SK-N-MC (cell line): Measurements from ENCODE around the gene H2BK1.

Source experiments
- DNase-seq: peaks from one replicate; pipeline ENCODE4 v3.0.0-alpha.2; 2011; ENCODE audit warnings: low read depth, low spot score
- H3K27ac ChIP-seq: fragments of 200-600 bp; sonication (generic); 2 replicates; pipeline ENCODE4 v1.5.1; 2016; ENCODE audit warnings: mixed run types
- H3K36me3 ChIP-seq: fragments of 200-600 bp; sonication (generic); 2 replicates; pipeline ENCODE4 v1.6.1; 2017; ENCODE audit warnings: antibody characterized with exemption, low read length, mixed read lengths; ENCODE audit not compliant: insufficient read depth
- H3K4me3 ChIP-seq: fragments of 200-600 bp; sonication (generic); 2 replicates; pipeline ENCODE4 v1.5.1; 2016
- H3K9ac ChIP-seq: fragments of 200-600 bp; sonication (generic); 2 replicates; pipeline ENCODE4 v1.8.0; 2017; ENCODE audit warnings: mixed run types, mixed read lengths; ENCODE audit not compliant: insufficient read length
- H3K9me3 ChIP-seq: fragments of 200-600 bp; sonication (generic); 2 replicates; pipeline ENCODE4 v1.6.1; 2017; ENCODE audit warnings: low read depth, mild to moderate bottlenecking, antibody characterized with exemption, low read length, moderate library complexity, mixed read lengths
- EZH2 ChIP-seq: fragments of 200-600 bp; sonication (generic); IDR thresholded peaks from one replicate; pipeline ENCODE4 v1.6.1; 2017; ENCODE audit warnings: antibody characterized with exemption
- FOXP2 ChIP-seq: optimal IDR thresholded peaks from 2 replicates; pipeline ENCODE3; 2011; ENCODE audit warnings: mild to moderate bottlenecking, moderate library complexity; ENCODE audit not compliant: insufficient read depth; ENCODE audit errors: extremely low read length, control extremely low read depth
- POLR2AphosphoS5 ChIP-seq: IDR thresholded peaks from 2 replicates; pipeline ENCODE4 v1.6.1; 2012; ENCODE audit warnings: mild to moderate bottlenecking, low read depth, low read length, borderline replicate concordance

The H2BK1 gene

DNA sequence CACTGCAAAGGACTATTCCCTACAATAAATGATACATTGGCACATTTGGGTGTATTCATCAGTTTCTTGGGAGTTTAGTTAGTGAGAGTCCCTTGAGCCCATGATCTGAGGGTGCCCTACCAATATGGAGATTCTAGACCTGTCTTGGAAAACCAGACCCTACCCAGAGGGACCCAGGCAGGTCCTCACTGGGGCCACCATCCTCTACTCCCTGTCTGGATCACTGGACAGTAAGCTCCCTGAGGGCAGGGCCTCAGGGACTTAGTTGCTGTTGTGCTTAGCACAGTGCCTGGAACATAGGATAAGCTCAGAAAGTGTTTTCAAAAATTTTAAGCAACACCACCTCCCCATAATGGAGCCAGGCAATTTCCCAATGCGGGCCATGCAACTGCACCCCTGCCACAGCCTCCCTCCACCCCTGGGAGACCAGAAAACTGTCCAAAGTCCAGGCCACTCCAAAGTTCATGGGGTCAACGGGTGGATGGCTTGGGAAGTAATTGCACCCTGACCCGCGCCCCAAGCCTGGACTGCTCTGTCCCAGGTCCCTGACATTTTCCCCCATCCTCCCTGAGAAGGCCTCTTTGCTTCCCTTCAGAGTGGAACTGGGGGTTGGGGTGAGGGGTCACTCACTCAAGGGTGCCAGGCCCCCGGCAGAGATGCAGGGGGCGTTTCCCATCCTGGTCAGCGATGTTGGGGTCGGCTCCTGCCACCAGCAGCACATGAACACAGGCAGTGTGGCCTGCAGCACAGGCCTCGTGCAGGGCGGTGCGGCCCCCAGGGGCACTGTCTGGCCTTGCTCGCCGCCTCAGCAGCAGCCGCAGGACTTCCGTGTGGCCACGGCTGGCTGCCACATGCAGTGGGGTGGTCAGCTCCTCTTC, 24.3 kb downstream of the H2BK1 start:
- DNase-seq: no peak
- no peaks in the 10 kb centered on the region for H3K36me3 ChIP-seq
- no peak overlapping the region for H3K4me3 ChIP-seq
- no peak overlapping the region for H3K9ac ChIP-seq
- no peaks in the 10 kb centered on the region for H3K9me3 ChIP-seq
- TF ChIP-seq EZH2 (no peak), POLR2AphosphoS5 (no peak), FOXP2 (no peak)
- H3K27ac ChIP-seq: no peak overlapping the region

DNA sequence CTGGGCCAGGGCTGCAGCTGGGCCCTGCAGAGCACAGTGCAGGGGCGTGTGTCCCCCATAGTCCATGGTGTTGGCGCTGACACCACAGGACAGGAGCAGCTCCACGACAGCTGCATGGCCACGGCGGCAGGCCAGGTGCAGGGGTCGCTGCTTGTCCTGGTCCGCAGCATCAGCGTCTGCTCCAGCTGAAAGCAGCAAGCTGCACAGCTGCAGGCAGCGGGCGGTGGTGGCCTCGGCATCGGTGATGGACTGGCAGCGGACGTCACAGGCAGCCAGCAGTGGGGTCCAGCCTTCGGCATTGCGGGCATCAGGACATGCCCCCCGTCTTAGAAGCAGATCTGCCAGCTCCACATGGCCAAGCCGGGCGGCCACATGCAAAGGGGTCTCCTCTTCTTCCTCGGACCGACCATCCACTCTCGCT, 29.3 kb downstream of the H2BK1 start:
- no peak for TF ChIP-seq POLR2AphosphoS5
- no peak for TF ChIP-seq FOXP2
- no peak for TF ChIP-seq EZH2
- no peak for DNase-seq
- Histone ChIP-seq H3K27ac (no peak overlapping the region), H3K9me3 (no peaks in the 10 kb centered on the region), H3K9ac (no peak overlapping the region), H3K4me3 (no peak overlapping the region), H3K36me3 (no peaks in the 10 kb centered on the region)

DNA sequence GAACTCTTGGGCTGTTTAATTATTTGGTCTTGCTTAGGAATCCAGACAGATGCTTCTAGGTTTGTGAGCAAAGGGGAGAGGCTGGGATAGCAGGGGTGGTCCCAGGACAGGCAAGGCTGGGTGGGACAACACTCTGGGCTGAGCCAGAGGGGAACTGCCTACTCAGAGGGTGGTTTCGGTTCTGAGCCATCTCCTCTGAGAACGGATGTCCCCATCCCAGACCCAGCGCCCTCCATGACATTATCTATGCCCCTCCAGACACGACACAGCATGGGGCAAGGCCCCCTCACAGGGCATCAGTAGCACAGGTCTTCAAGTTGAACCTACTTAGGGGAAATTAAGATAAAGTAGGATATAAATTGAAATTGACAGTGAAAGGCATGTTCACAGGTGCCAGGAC, 30.3 kb downstream of the H2BK1 start:
- H3K36me3 ChIP-seq: no peaks in the 10 kb centered on the region
- no peak overlapping the region for H3K4me3 ChIP-seq
- no peak overlapping the region for H3K9ac ChIP-seq
- H3K27ac ChIP-seq: no peak overlapping the region
- no peak for TF ChIP-seq POLR2AphosphoS5
- no peak for TF ChIP-seq FOXP2
- DNase-seq: no peak
- H3K9me3 ChIP-seq: no peaks in the 10 kb centered on the region

DNA sequence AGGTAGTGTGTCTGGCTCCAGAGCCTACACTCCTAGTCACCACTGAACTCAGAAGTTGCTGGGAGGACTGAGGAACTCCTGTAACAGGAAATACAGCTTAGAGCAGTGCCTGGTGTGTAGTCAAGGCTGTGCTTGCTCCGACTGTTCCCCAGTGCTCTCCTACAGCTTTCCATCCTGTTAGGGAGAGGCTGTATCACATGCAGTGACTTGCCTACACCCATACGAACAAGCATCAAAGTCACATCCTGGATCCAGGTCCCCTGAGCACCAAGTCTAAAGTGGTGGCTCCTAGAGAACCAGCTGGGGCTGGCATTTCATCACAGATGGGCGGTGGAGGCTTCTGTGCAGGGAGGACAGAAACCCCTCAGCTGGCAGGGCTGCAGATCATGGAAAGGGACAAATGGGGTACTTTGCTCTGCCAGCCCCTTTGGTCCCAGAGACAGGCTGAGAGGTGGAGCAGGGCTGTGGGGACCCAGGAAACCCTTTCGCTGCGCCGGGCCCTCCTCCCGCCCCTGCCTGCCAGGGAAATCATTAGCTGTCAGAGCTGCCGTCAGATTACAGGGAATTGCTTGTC, 30.9 kb downstream of the H2BK1 start:
- Histone ChIP-seq H3K27ac (no peak overlapping the region), H3K36me3 (no peaks in the 10 kb centered on the region), H3K9ac (no peak overlapping the region), H3K9me3 (no peaks in the 10 kb centered on the region), H3K4me3 (no peak overlapping the region)
- TF ChIP-seq EZH2 (no peak), POLR2AphosphoS5 (no peak), FOXP2 (no peak)
- no peak for DNase-seq

DNA sequence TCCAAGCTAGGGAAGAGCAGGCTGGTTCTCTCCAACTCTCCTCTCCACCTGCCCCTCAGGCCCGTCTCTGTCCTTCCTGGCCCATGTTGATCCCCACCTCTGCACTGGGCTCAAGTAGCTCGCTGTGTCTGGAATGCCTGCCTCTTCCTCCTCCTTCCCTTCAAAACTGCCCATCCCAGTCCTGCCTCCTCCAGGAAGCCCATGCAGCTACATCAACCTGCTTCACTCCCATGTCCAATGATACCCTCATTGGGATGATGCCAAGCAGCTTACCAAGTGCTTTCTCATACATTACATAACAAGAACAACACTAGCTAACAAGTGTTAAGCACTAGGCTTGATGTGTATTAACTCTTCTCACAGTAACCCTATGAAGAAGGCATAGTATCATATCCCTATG, 31.5 kb downstream of the H2BK1 start:
- Histone ChIP-seq H3K9me3 (no peaks in the 10 kb centered on the region), H3K4me3 (no peak overlapping the region), H3K36me3 (no peaks in the 10 kb centered on the region), H3K9ac (no peak overlapping the region), H3K27ac (no peak overlapping the region)
- no peak for DNase-seq
- no peak for TF ChIP-seq POLR2AphosphoS5
- no peak for TF ChIP-seq FOXP2
- TF ChIP-seq EZH2: no peak

DNA sequence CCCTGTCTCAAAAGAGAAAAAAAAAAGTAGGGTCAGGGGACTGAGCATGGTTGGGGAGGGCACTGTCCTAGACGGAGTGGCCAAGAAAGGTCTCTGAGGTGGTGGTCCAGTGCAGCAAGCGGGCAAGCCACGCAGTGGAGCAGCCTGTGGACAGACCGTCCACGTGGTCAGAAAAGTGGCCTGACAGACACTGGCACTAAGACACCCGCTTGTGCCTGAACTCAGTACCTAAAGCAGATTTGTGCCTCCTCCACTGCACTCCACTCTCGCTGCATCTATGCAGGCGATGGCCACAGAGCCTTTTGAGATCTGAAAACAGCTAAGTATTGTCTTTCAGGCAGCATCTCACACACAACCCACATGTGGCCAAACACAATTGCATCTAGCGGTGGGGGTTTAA, 32.1 kb downstream of the H2BK1 start:
- Histone ChIP-seq H3K36me3 (no peaks in the 10 kb centered on the region), H3K9me3 (no peaks in the 10 kb centered on the region), H3K4me3 (no peak overlapping the region), H3K9ac (no peak overlapping the region), H3K27ac (no peak overlapping the region)
- no peak for DNase-seq
- TF ChIP-seq POLR2AphosphoS5 (no peak), FOXP2 (no peak), EZH2 (no peak)

DNA sequence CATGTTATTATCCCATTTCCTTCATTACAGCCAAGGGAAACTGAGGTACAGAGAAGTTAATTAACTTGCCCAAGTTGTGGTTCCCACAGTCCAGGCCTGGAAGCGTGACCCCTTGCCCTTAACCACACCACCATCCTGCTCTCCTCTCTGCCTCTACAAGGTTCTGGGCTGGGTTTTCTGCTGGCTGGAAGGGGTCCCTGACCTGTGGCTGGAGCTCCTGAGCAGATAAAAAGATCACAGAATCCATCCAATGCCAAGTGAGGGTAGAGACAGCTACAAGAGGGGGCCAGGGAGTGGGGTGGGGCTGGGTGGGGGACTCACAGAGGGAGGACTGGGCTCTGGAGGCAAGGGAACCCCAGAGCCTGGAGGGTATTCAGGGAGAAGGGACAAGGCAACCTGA, 33.0 kb downstream of the H2BK1 start:
- H3K27ac ChIP-seq: no peak overlapping the region
- no peak overlapping the region for H3K9ac ChIP-seq
- H3K4me3 ChIP-seq: no peak overlapping the region
- no peak for TF ChIP-seq FOXP2
- no peak for TF ChIP-seq EZH2
- TF ChIP-seq POLR2AphosphoS5: no peak
- no peak for DNase-seq
- no peaks in the 10 kb centered on the region for H3K36me3 ChIP-seq
- no peaks in the 10 kb centered on the region for H3K9me3 ChIP-seq

DNA sequence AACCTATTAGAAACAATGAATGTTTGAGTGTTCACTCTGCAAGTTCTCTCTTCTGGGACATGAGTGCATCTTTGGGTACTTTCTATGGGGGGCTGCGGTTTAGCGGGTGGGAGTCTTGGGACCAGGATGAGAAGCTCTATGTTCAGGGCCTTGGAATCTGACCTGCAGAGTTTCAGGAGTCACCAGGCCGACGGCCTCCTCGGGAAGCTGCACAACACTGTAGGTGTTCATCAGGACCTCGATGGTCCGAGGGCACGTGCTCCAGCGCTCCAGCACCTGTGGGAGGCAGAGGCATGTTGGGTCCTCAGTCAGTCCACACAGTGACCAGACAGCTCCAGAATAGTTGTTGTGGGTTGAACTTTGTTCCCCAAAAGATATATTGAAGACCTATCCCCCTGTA, 33.9 kb downstream of the H2BK1 start:
- TF ChIP-seq FOXP2 (no peak), EZH2 (no peak), POLR2AphosphoS5 (no peak)
- no peak for DNase-seq
- Histone ChIP-seq H3K4me3 (no peak overlapping the region), H3K36me3 (no peaks in the 10 kb centered on the region), H3K9ac (no peak overlapping the region), H3K9me3 (no peaks in the 10 kb centered on the region), H3K27ac (no peak overlapping the region)
